Right kidney (tissue), 1 donor: ENCODE data around the gene PNRC1.
"Not testable (repeated sequence)": the region's sequence is repeated elsewhere in the genome, so short reads cannot be mapped to it uniquely, and the experiment has no call there.

Experiments
- DNase-seq: peaks from one replicate; pipeline ENCODE4 v3.0.0-alpha.2; 2016

Gene PNRC1

DNA sequence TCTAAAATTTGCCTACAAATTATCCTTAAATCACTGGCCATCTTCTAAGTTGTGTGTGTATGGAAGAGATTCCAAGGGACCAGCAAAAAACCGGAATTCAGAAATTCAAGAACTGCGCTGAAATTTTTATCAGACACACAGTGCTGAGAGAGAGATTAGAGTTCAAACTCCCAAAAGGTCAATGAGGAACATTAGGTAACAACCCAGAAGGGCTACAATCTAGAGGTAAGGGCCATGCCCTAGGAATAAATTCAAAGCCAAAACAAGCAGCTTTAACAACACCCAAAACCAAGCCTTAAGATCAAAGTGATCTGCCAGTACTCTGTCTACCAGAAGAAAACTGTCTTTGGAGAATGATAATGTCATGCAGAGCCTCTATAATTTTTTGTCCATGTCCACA is 19.6 kb downstream of the PNRC1 start:
- DNase-seq: no peak

DNA sequence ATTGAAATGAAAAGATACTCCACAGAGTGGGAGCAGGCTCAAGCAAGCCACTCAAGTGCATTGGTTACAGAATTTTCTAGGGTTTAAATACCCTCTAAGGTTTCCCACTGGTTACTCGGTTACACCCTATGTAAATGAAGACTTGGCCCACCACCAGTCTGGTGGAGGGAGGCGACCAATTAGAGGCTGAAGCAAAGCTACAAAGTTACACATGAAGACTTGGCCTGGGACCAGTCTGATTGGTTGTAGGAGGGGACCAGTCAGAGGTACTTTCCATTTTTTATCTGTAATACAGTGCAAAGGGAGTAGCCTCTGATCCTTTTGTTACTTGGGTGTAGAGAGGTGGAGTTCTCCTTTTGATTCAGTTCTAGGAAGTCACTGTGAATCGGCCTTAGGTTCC is 29.7 kb downstream of the PNRC1 start:
- no peak for DNase-seq

- no peak for DNase-seq
Observed at GRCh38 chr6:89111933-89112332, 31.4 kb downstream of the PNRC1 start.

DNA sequence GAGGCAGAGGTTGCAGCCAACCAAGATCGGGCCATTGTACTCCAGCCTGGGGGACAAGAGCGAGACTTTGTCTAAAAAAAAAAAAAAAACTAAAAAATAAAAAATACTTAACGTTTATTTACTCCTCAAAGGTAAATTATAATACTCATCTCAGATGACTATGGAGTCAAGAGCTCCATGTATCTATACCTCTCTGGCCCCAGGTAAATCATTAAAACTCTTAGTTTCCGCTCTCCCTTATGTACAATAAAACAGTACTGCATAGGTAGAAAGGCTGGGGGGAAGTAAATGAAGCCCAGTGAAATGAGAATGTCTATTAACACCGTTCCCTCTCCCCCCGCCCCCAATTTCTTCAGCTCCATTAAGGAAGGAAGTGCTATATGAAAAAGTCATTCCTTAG is 36.2 kb downstream of the PNRC1 start:
- DNase-seq: no peak

- DNase-seq: peak; percentile 93
Observed at GRCh38 chr6:89117211-89118108, 36.9 kb downstream of the PNRC1 start, which contains the start of gene SRSF12. SRSF12 (minus strand) TSS chr6:89118071; CDS start chr6:89117887, 184 bp downstream.

DNA sequence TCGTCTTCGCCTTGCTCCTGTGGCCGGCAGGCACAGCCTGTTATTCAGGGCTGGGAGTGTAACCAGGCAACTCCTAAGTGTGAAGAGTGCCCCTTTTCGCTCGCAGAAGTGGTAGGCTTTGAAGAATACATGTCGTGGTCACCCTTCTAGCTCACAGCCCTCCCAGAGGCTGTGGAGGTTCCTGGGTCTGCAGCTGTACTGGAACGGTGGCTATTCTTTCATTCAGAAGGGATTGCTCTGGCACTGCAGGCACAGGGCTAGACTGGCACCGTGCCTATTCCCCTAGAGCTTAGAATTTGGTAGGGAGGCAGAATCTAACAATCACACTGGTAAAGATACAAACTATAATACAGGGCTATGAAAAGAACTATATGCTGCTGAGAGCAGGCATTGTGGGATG is 38.4 kb downstream of the PNRC1 start:
- DNase-seq: no peak

DNA sequence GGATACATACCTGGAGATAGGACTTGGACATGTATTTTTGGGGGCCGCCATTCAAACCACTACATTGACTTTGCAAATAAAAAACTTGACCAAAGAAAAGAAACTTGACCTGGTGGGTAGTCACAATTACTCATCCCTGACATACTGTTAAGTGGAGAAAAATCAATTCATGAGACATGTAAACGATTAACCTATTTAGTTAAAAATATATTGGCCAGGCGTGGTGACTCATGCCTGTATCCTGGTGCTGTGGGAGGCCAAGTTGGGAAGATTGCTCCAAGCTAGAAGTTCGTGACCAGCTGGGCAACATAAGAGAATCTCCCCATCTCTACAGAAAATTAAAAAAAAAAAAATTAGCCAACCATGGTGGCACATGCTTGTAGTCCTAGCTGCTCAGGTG is 39.8 kb downstream of the PNRC1 start:
- DNase-seq: no peak

DNA sequence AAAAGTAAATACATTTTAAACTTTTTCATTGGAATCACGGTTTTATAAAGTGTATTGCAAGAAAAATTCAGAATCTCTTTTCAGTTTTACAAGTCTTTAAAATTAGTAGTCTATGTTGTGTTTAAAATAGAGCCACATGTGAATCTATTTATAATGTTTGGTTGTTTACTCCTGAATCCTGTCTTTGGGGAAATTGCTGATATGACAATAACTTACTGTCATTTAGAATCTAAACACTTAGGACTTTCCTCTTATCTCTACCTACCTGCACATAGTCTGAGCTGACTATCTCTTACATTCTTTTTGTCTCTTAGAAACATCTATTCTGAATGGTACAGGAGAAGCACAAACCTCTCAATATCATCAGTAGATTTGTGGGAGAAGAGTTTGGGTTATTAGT is 41.4 kb downstream of the PNRC1 start:
- DNase-seq: no peak

GRCh38 chr6:89122625-89123024 is 42.1 kb downstream of the PNRC1 start:
- no peak for DNase-seq

DNA sequence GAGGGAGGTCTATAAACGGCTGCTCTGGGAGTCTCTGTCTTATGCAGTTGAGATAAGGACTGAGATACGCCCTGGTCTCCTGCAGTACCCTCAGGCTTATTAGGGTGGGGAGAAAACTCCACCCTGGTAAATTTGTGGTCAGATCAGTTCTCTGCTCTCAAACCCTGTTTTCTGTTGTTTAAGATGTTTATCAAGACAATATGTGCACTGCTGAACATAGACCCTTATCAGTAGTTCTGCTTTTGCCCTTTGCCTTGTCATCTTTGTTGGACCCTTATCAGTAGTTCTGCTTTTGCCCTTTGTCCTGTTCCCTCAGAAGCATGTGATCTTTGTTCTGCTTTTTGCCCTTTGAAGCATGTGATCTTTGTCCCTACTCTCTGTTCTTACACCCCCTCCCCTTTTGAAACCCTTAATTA is 47.7 kb downstream of the PNRC1 start:
- not testable (repeated sequence) for DNase-seq

GRCh38 chr6:89131599-89131998 is 51.0 kb downstream of the PNRC1 start:
- no peak for DNase-seq

GRCh38 chr6:89132057-89132456 is 51.5 kb downstream of the PNRC1 start:
- DNase-seq: no peak

DNA sequence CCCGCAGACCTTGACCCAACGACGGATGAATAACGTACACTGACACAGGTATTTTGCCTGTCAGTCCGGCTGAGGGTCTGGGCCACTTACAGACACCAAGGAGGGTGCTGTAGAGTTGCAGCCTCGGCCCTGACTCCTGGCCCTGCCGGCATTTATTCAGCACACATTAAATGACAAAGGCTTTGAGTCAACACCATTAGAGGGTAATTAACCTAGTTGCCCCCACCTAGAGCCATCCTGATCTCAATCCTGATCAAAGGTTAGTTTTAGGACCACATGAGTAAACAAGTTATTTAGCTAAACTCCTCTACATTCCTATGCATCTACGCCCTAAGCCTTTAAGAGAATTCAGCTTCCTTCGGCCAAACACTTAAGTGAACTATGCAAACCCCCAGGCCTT is 53.4 kb downstream of the PNRC1 start:
- DNase-seq: no peak

DNA sequence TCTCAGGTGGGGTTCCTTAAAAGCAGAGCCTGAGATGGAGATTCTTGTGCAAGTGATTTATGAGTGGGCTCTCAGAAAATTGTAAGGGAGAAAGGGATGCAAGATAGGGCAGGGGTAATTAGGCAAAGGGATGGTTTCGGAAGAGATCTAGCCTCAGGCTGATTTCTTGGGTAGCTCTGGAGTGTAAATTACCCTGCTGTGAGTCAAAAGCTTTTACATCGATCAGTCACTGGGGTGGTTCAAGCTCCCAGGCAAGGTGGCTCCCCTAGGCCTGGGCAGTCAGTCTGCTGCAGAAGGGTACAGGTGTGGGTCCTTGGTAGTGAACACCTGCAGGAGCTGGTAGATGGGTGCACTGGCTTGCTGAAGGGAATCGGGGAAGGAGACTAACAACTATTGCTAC is 54.2 kb downstream of the PNRC1 start:
- DNase-seq: no peak
